Type B pancreatic cell (in vitro differentiated cells): ENCODE data around the gene SMYD1. TPM values are rescaled to one million over a fixed set of nuclear protein-coding genes. Genes with fewer than 3 reads are reported as not detected.

Source experiments
- DNase-seq: peaks from one replicate; pipeline ENCODE4 v3.0.0; 2021; ENCODE audit warnings: mixed read lengths; ENCODE audit not compliant: unreplicated experiment; ENCODE audit errors: extremely low spot score
- H3K27ac Mint-ChIP-seq: 2 replicates; pipeline ENCODE4 v1.8.0; 2021; ENCODE audit warnings: mild to moderate bottlenecking, mixed read lengths
- H3K27me3 Mint-ChIP-seq: 2 replicates; pipeline ENCODE4 v1.8.0; 2021; ENCODE audit warnings: mixed read lengths
- H3K36me3 Mint-ChIP-seq: 2 replicates; pipeline ENCODE4 v1.8.0; 2021; ENCODE audit warnings: mixed read lengths
- H3K4me1 Mint-ChIP-seq: one replicate; pipeline ENCODE4 v1.8.0; 2021; ENCODE audit warnings: mixed read lengths; ENCODE audit not compliant: unreplicated experiment
- H3K4me3 Mint-ChIP-seq: 2 replicates; pipeline ENCODE4 v1.8.0; 2021; ENCODE audit warnings: mild to moderate bottlenecking, mixed read lengths
- H3K9me3 Mint-ChIP-seq: 2 replicates; pipeline ENCODE4 v1.8.0; 2021; ENCODE audit warnings: mixed read lengths
- CTCF ChIP-seq: fragments of 200-600 bp; sonication (generic); conservative IDR thresholded peaks from 2 replicates; pipeline ENCODE4 v1.5.0; 2021; ENCODE audit warnings: antibody characterized with exemption, mild to moderate bottlenecking
- total RNA-seq: library from RNA; stranded (reverse); gene quantifications from 2 replicates; pipeline ENCODE4 v1.2.1, GENCODE V29; 2021; ENCODE audit warnings: low replicate concordance

The SMYD1 gene
- total RNA-seq, 1 donor from 2014 or later = 0.87 TPM

GRCh38 chr2:88053296-88053695, 14.3 kb upstream of the SMYD1 start:
- Mint-ChIP-seq H3K9me3 (no peaks in the 10 kb centered on the region), H3K27ac (no peak overlapping the region), H3K36me3 (peaks cover 6% of the 10 kb centered on the region), H3K27me3 (no peaks in the 10 kb centered on the region), H3K4me1 (peaks cover 40% of the 10 kb centered on the region), H3K4me3 (peak overlapping the region; percentile 1)
- TF ChIP-seq CTCF = no peak
- no peak for DNase-seq

GRCh38 chr2:88053934-88054781, 13.5 kb upstream of the SMYD1 start:
- H3K27ac Mint-ChIP-seq = peak overlapping the region; percentile 97
- H3K9me3 Mint-ChIP-seq = no peaks in the 10 kb centered on the region

DNA sequence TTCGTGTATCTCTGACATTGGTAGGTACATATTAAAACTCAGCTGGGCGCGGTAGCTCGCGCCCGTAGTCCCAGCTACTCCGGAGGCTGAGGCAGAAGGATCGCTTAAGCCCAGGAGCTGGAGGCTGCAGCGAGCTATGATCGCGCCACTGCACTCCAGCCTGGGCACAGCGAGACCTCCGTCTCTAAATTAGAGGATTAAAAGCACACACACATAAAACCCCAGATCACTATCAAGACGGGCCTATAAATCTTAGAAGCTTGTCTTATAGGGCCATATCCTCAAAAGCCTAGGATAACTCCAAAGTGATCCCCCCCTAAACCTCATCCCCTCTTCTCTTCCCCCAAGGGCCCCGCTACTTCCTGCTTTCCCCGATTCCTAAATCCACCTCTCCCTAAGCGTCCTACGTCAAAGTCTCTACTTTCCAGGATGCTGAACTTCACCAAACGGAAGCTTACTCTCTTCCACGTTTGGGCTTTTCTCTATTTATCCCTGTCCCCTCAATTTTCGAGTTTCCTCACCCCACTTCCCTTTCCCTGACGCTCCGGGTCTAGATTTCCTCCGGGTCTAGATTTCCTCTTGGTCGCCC, 12.7 kb upstream of the SMYD1 start:
- Mint-ChIP-seq H3K27me3 (no peaks in the 10 kb centered on the region), H3K9me3 (no peaks in the 10 kb centered on the region), H3K27ac (peak overlapping the region; percentile 97), H3K36me3 (no peaks in the 10 kb centered on the region), H3K4me3 (peak overlapping the region; percentile 98), H3K4me1 (peaks cover 36% of the 10 kb centered on the region)
- no peak for DNase-seq
- no peak for TF ChIP-seq CTCF

More at GRCh38 chr2:88053934-88054781, 13.5 kb upstream of the SMYD1 start:
- no peak for DNase-seq
- H3K4me3 Mint-ChIP-seq = peak overlapping the region; percentile 98
- no peaks in the 10 kb centered on the region for H3K27me3 Mint-ChIP-seq
- no peaks in the 10 kb centered on the region for H3K36me3 Mint-ChIP-seq
- no peak for TF ChIP-seq CTCF
- peaks cover 36% of the 10 kb centered on the region for H3K4me1 Mint-ChIP-seq

GRCh38 chr2:88055371-88056128, 12.1 kb upstream of the SMYD1 start, which contains the start of gene KRCC1:
Gene KRCC1, minus strand, starts transcription at chr2:88055783. Its CDS starts 27,220 bp downstream, at chr2:88028563.
- Mint-ChIP-seq H3K9me3 (no peaks in the 10 kb centered on the region), H3K27ac (peak within 1 kb of the TSS; percentile 97), H3K36me3 (no peaks in the 10 kb centered on the region), H3K4me3 (peak within 1 kb of the TSS; percentile 98), H3K27me3 (no peaks in the 10 kb centered on the region), H3K4me1 (peaks cover 36% of the 10 kb centered on the region)
- no peak for TF ChIP-seq CTCF
- peak; percentile 96 for DNase-seq

DNA sequence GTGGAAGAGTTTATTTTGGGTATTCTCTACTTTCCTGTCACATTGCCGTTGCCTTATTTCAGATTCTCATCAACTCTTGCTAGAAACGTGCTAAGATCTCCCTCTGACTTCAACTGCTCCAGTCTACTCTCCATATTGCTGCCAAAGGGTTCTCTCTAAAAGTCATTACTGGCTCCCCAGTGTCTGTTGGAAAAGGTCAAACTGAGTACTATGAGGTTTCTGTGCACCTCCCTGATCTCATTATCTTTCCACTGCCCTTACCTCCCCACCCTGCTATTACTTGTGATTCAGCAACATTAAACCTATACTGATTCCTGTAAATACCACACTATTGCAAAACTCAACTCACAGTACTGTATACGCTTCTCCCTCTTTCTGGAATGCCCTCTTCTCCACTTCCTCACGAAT, 10.2 kb upstream of the SMYD1 start:
- H3K4me1 Mint-ChIP-seq = peaks cover 36% of the 10 kb centered on the region
- DNase-seq = no peak
- no peaks in the 10 kb centered on the region for H3K9me3 Mint-ChIP-seq
- peak overlapping the region; percentile 98 for H3K4me3 Mint-ChIP-seq
- no peaks in the 10 kb centered on the region for H3K36me3 Mint-ChIP-seq
- no peaks in the 10 kb centered on the region for H3K27me3 Mint-ChIP-seq
- H3K27ac Mint-ChIP-seq = peak overlapping the region; percentile 94
- TF ChIP-seq CTCF = no peak
